NCI-H82 (cell line): Measurements from ENCODE around the gene DOCK2.

Experiments
- DNase-seq: peaks from one replicate; lab custom pipeline; 2025; lab: John Stamatoyannopoulos, UW

Gene DOCK2

GRCh38 chr5:170131235-170131634 is 494.2 kb downstream of the DOCK2 start:
- no peak for DNase-seq

GRCh38 chr5:170132269-170132975 is 495.3 kb downstream of the DOCK2 start:
- DNase-seq = peak; percentile 20
